Measurements from ENCODE around the gene PPM1N. TPM values are rescaled to one million over a fixed set of nuclear protein-coding genes. Genes with fewer than 3 reads are reported as not detected.

Gene PPM1N
- total RNA-seq, 1 experiment from 2014 or later: 5.0 TPM

DNA sequence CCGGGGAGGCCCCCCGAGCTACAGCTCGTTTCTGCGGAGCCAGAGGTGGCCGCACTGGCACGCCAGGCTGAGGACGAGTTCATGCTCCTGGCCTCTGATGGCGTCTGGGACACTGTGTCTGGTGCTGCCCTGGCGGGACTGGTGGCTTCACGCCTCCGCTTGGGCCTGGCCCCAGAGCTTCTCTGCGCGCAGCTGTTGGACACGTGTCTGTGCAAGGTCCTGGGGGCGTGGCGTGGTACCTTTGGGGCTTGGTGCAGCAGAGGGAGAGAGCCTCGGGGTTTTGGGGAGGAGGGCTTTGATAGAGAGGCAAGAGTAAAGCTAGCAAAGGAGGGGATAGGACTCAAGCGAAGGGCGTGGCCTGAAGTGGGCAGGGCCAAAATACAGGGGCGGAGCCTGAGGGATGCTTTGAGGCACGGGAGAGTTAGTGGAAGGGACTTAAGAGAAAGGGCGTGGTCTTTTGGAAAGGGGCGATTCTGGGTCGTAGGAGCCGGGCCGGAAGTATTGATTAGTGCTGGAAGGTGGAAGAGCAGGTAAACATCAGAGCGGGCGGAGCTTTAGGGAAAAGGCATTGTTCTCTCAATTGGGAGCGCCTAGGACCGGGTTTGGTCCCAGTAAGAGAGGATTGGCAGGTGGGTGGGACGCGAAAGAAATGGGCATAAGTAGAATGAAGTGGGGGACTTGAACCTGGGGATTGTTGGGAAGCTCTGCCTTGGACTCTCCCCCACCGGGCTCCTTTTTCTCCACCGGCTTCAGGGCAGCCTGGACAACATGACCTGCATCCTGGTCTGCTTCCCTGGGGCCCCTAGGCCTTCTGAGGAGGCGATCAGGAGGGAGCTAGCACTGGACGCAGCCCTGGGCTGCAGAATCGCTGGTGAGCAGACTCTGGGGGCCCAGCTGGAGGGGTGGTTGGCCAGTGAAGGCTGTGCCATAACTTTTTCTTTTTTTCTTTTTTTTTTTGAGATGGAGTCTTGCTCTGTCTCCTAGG lies 1.2 kb downstream of the PPM1N start:
- H3K4me1 Mint-ChIP-seq (ENCODE audit: low read depth, unreplicated experiment): peaks cover 18% of the 10 kb centered on the region
- H3K4me3 Mint-ChIP-seq (ENCODE audit: low read depth, unreplicated experiment): no peak overlapping the region
- peaks cover 31% of the 10 kb centered on the region for H3K27me3 Mint-ChIP-seq (ENCODE audit: unreplicated experiment)
- CTCF ChIA-PET: interaction anchor here (0.6 to 1.2 kb wide), 3 partner anchors 32 to 870 kb away, joined by 3 read pairs; no protein-coding TSS in a partner anchor
- no peak overlapping the region for H3K27ac Mint-ChIP-seq (ENCODE audit: unreplicated experiment)
- peaks cover 20% of the 10 kb centered on the region for H3K36me3 Mint-ChIP-seq (ENCODE audit: insufficient read depth, unreplicated experiment)
- BruUV-seq (replicated peaks): no TSS peak
- no peaks in the 10 kb centered on the region for H3K9me3 Mint-ChIP-seq (ENCODE audit: low read depth, unreplicated experiment)
- peak; percentile 62 for DNase-seq
- intact Hi-C loops (cut with micrococcal nuclease; ENCODE audit: unreplicated experiment): no loop called here
- TF ChIP-seq, protein P1, sequence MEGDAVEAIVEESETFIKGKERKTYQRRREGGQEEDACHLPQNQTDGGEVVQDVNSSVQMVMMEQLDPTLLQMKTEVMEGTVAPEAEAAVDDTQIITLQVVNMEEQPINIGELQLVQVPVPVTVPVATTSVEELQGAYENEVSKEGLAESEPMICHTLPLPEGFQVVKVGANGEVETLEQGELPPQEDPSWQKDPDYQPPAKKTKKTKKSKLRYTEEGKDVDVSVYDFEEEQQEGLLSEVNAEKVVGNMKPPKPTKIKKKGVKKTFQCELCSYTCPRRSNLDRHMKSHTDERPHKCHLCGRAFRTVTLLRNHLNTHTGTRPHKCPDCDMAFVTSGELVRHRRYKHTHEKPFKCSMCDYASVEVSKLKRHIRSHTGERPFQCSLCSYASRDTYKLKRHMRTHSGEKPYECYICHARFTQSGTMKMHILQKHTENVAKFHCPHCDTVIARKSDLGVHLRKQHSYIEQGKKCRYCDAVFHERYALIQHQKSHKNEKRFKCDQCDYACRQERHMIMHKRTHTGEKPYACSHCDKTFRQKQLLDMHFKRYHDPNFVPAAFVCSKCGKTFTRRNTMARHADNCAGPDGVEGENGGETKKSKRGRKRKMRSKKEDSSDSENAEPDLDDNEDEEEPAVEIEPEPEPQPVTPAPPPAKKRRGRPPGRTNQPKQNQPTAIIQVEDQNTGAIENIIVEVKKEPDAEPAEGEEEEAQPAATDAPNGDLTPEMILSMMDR (IDR thresholded peaks at IDR 0.05; ENCODE audit: unreplicated experiment): no peak

DNA sequence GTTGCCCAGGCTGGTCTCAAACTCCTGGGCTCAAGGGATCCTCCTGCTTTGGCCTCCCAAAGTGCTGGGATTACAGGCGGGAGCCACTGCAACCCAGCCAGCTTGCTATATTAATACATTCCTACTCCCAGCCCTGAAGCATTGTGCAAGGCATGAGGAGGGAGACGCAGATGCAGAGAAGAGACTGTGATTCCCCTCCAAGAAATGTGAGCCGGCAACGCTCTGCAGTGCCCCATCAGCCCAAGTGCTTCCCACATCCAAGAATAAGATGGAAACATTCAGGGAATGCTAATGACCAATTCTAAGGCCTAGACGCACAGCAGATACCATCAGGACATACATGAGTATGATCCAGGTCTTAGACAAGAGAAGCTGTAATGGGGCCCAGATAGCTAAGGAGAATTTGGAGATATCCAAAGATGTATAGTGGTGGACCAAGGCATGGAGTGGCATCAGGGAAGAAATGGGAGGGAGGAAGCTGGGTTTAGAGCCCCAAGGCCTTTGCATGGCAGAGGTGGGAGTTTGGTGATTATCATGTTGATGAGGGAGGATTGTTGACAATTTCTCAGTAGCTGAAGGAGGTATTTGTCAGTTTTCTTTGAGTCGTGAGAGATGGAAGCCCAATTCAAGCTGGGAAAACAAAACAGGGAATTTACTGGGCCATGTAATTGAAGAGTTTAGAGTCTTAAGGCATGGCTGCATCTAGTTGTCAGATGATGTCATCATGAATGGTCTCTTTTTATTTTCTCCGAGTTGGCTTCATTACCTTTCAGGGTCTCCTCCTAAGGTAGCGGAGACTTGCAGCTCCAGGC lies 2.9 kb downstream of the PPM1N start:
- BruUV-seq (replicated peaks): no TSS peak
- peaks cover 34% of the 10 kb centered on the region for H3K36me3 Mint-ChIP-seq (ENCODE audit: insufficient read depth, unreplicated experiment)
- no peak overlapping the region for H3K27ac Mint-ChIP-seq (ENCODE audit: unreplicated experiment)
- no peak overlapping the region for H3K4me3 Mint-ChIP-seq (ENCODE audit: low read depth, unreplicated experiment)
- no peak for DNase-seq
- H3K4me1 Mint-ChIP-seq (ENCODE audit: low read depth, unreplicated experiment): peaks cover 30% of the 10 kb centered on the region
- H3K27me3 Mint-ChIP-seq (ENCODE audit: unreplicated experiment): peaks cover 16% of the 10 kb centered on the region
- TF ChIP-seq, protein P1 (IDR thresholded peaks at IDR 0.05; ENCODE audit: unreplicated experiment): no peak
- H3K9me3 Mint-ChIP-seq (ENCODE audit: low read depth, unreplicated experiment): no peaks in the 10 kb centered on the region
- intact Hi-C loops (cut with micrococcal nuclease; ENCODE audit: unreplicated experiment): no loop called here
- CTCF ChIA-PET: no interaction called here

DNA sequence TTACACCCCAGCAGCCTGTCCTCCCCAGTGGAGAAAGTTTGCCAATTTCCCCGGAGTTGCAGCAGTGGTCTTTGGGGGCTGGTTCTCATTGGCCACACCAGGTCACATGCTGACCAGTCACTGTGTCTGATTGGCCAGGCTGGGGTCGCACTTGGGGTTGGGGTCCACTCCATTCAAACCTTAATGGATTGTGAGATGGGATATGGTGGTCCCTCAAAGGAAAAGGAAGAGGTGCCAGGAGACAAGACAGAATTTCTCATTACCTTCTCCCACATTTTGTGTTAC lies 3.4 kb downstream of the PPM1N start:
- CTCF ChIA-PET: no interaction called here
- Mint-ChIP-seq H3K27ac (ENCODE audit: unreplicated experiment) (no peak overlapping the region), H3K4me3 (ENCODE audit: low read depth, unreplicated experiment) (no peak overlapping the region), H3K36me3 (ENCODE audit: insufficient read depth, unreplicated experiment) (peaks cover 34% of the 10 kb centered on the region), H3K9me3 (ENCODE audit: low read depth, unreplicated experiment) (no peaks in the 10 kb centered on the region), H3K4me1 (ENCODE audit: low read depth, unreplicated experiment) (peaks cover 30% of the 10 kb centered on the region), H3K27me3 (ENCODE audit: unreplicated experiment) (peaks cover 11% of the 10 kb centered on the region)
- TF ChIP-seq, protein P1 (IDR thresholded peaks at IDR 0.05; ENCODE audit: unreplicated experiment): no peak
- no TSS peak for BruUV-seq (replicated peaks)
- intact Hi-C loops (cut with micrococcal nuclease; ENCODE audit: unreplicated experiment): no loop called here
- DNase-seq: no peak

DNA sequence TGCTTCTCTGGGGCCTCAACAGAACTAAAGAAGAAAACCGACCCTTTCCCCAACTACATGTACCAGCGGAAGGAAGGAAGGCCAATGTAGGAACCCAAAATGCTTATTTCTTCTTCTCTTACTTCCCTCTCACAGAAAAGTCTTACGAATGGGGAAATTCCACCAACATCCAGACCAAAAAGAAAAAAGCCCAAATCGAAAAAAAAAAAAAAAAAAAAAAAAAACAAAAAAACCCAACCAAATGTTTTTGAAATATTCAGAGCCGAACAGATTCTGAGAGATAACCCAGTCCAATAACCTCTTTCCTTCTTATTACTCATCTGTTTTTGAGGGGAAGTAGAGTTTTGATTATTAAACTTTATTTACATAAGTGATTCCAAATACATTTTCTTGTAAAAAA lies 3.9 kb downstream of the PPM1N start:
- CTCF ChIA-PET: no interaction called here
- Mint-ChIP-seq H3K4me3 (ENCODE audit: low read depth, unreplicated experiment) (no peak overlapping the region), H3K27ac (ENCODE audit: unreplicated experiment) (no peak overlapping the region), H3K36me3 (ENCODE audit: insufficient read depth, unreplicated experiment) (peaks cover 34% of the 10 kb centered on the region), H3K4me1 (ENCODE audit: low read depth, unreplicated experiment) (peaks cover 25% of the 10 kb centered on the region), H3K9me3 (ENCODE audit: low read depth, unreplicated experiment) (no peaks in the 10 kb centered on the region), H3K27me3 (ENCODE audit: unreplicated experiment) (peaks cover 6% of the 10 kb centered on the region)
- DNase-seq: no peak
- intact Hi-C loops (cut with micrococcal nuclease; ENCODE audit: unreplicated experiment): no loop called here
- TF ChIP-seq, protein P1 (IDR thresholded peaks at IDR 0.05; ENCODE audit: unreplicated experiment): no peak
- no TSS peak for BruUV-seq (replicated peaks)

All from Calu3 (cell line).